ENCODE data around the gene SLC4A1. TPM values are rescaled to one million over a fixed set of nuclear protein-coding genes. Genes with fewer than 3 reads are reported as not detected.

SLC4A1 gene
- total and polyA plus RNA-seq, 2 of the 13 experiments (the other 11 are each of a cell fraction or from before 2014, with no cell fraction given): not detected

GRCh38 chr17:44311562-44312181, 43.7 kb upstream of the SLC4A1 start:
- no peaks in the 10 kb centered on the region for H3K79me2 ChIP-seq (ENCODE audit: insufficient read depth, low read length)
- H3K4me1 ChIP-seq (ENCODE audit: insufficient read depth, low read length): peaks cover 67% of the 10 kb centered on the region
- BruUV-seq (replicated peaks): no TSS peak
- H3K4me2 ChIP-seq (ENCODE audit: low read depth, low read length): no peak overlapping the region
- H3K36me3 ChIP-seq (replicated peaks in 1 of 2; ENCODE audit: control insufficient read depth in 1 of 2, insufficient read depth in 2 of 2, low read length in 2 of 2): no peaks in the 10 kb centered on the region
- H3K9ac ChIP-seq (ENCODE audit: insufficient read depth, low read depth, low read length): no peak overlapping the region
- no peak for TF ChIP-seq DNMT3B (CRISPR knock-in tag; conservative IDR thresholded peaks at IDR 0.05)
- no peak for TF ChIP-seq MLLT10 (CRISPR knock-in tag; IDR thresholded peaks at IDR 0.05)
- no peak for TF ChIP-seq ZNF230 (CRISPR knock-in tag; IDR thresholded peaks at IDR 0.05)
- TF ChIP-seq ZSCAN12 (CRISPR knock-in tag; IDR thresholded peaks at IDR 0.05): no peak
- TF ChIP-seq DR1 (CRISPR knock-in tag; IDR thresholded peaks at IDR 0.05): no peak
- TF ChIP-seq PCBP1 (IDR thresholded peaks at IDR 0.05; ENCODE audit: borderline replicate concordance, low read depth, low read length): no peak
- no peak for TF ChIP-seq RFX1 (IDR thresholded peaks at IDR 0.05)
- no peak for TF ChIP-seq E2F2 (CRISPR knock-in tag; IDR thresholded peaks at IDR 0.05; ENCODE audit: borderline replicate concordance)
- TF ChIP-seq JUNB (CRISPR knock-in tag; IDR thresholded peaks at IDR 0.05; ENCODE audit: borderline replicate concordance): no peak
- no peak for TF ChIP-seq CAMTA2 (CRISPR knock-in tag; IDR thresholded peaks at IDR 0.05; ENCODE audit: borderline replicate concordance)
- H3K27me3 ChIP-seq (ENCODE audit: control insufficient read depth in 1 of 2, insufficient read depth in 2 of 2, low read length in 2 of 2): peaks cover 11 to 54% of the 10 kb centered on the region in 2 experiments; a peak in 4 of 5 replicates
- no peak overlapping the region for H3K27ac ChIP-seq (ENCODE audit: extremely low read length, insufficient read depth, low read length)
- H2AFZ ChIP-seq (ENCODE audit: low read length): no peak overlapping the region
- DNase-seq (ENCODE audit: low spot score): no peak
- FAIRE-seq: no peak
- H3K9me3 ChIP-seq (ENCODE audit: low read length): no peaks in the 10 kb centered on the region
- H3K4me3 ChIP-seq (replicated peaks in 1 of 3; ENCODE audit: insufficient read depth in 1 of 3, low read depth in 2 of 3, low read length in 3 of 3): no peak overlapping the region
- POLR2A ChIA-PET: no interaction called here
- in situ Hi-C loops (cut with HindIII; ENCODE audit: extremely low pct_ligation_motif_present, low pct_unique_long_range_greater_than_20kb) (no loop called here), intact Hi-C loops (cut with micrococcal nuclease; ENCODE audit: unreplicated experiment) (no loop called here)
- 38% methylated on average over 5 of the region's 5 CpGs for WGBS (ENCODE audit: low lambda C conversion rate)
- ATAC-seq: no peak
- CTCF ChIA-PET (ENCODE audit: low intra/inter-chr PET ratio, low total read pairs): no interaction called here
- H4K20me1 ChIP-seq (ENCODE audit: insufficient read depth, low read length): no peaks in the 10 kb centered on the region
